NCI-H1694 treated with DMSO at 0.1 percent for 48 hours (cell line): ENCODE results near the gene LYAR.

ENCODE experiments used
- DNase-seq: peaks from one replicate; lab custom pipeline; 2025; lab: John Stamatoyannopoulos, UW

The LYAR gene

GRCh38 chr4:4289941-4290850 is at the start of gene LYAR, which contains the start of gene ZBTB49:
Gene LYAR, minus strand, starts transcription at chr4:4290154. Its CDS starts 6,412 bp downstream, at chr4:4283742.
Gene ZBTB49, plus strand, starts transcription at chr4:4290251. Its CDS starts 9,695 bp downstream, at chr4:4299946.
- DNase-seq: peak; percentile 55

- no peak for DNase-seq
Measured at GRCh38 chr4:4339504-4340085, 49.6 kb upstream of the LYAR start.

GRCh38 chr4:4338210-4339001 is 48.5 kb upstream of the LYAR start:
- DNase-seq: no peak

DNA sequence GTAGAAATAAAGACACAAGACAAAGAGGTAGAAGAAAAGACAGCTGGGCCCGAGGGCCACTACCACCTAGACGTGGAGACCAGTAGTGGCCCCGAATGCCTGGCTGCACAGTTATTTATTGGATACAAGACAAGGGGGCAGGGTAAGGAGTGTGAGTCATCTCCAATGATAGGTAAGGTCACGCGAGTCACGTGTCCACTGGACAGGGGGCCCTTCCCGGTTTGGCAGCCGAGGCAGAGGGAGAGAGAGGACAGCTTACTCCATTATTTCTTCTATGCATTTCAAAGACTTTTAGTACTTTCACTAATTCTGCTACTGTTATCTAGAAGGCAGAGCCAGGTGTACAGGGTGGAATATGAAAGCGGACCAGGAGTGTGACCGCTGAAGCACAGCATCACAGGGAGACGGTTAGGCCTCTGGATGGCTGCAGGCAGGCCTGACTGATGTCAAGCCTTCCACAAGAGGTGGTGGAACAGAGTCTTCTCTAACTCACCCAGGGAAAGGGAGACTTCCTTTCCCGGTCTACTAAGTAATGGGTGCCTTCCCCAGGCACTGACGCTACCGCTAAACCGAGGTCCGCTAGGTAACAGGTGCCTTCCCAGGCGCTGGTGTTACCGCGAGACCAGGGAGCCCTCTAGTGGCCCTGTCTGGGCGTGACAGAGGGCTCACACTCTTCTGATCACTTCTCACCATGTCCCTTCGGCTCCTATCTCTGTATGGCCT is 45.0 kb upstream of the LYAR start:
- DNase-seq: peak; percentile 42

- no peak for DNase-seq
Measured at GRCh38 chr4:4333265-4333706, 43.3 kb upstream of the LYAR start.

GRCh38 chr4:4332529-4332928 is 42.6 kb upstream of the LYAR start:
- no peak for DNase-seq

DNA sequence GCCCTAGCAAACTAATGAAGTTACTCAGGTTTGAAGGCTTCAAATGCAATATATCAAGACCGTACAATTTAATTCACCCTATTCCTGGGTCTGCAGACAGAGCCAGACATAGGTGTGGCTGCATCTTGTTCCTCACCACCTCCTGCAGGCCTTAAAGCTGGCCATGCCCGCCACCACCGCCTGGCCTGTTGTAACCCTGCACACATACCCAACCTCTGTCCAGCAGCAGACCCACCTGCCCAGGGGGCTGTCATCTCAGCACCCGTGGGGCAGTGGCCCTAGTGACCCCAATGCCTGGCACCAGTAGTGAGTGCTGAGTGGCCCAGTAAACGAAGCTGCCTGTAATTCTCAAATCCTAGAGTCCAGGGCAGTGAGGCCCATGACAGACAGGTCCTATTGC is 40.8 kb upstream of the LYAR start:
- DNase-seq: no peak

DNA sequence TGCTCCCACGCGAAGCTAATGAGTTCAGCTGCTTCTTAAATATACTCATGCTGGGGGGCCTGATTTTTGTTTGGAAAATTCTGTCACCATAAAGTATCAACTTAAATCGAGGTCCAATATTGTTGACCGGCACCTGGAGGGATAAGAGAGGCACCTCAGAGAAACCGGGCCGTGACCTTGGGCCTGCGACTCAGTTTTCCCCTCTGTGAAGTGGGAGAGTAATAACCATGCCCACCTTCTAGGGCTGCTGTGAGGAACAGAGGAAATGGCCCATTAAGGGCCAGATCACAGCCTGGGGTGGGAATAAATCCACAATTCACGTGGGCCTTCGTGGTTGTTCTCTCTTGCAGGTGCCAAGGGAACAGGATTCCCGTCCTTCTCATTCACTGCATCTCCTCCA is 39.5 kb upstream of the LYAR start:
- DNase-seq: no peak

- DNase-seq: no peak
Measured at GRCh38 chr4:4328840-4329239, 38.9 kb upstream of the LYAR start.

- DNase-seq: no peak
Measured at GRCh38 chr4:4328206-4328605, 38.3 kb upstream of the LYAR start.

GRCh38 chr4:4327652-4328121 is 37.7 kb upstream of the LYAR start:
- DNase-seq: no peak

GRCh38 chr4:4326166-4326565 is 36.2 kb upstream of the LYAR start:
- DNase-seq: no peak

- DNase-seq: no peak
Measured at GRCh38 chr4:4325321-4325720, 35.4 kb upstream of the LYAR start.

DNA sequence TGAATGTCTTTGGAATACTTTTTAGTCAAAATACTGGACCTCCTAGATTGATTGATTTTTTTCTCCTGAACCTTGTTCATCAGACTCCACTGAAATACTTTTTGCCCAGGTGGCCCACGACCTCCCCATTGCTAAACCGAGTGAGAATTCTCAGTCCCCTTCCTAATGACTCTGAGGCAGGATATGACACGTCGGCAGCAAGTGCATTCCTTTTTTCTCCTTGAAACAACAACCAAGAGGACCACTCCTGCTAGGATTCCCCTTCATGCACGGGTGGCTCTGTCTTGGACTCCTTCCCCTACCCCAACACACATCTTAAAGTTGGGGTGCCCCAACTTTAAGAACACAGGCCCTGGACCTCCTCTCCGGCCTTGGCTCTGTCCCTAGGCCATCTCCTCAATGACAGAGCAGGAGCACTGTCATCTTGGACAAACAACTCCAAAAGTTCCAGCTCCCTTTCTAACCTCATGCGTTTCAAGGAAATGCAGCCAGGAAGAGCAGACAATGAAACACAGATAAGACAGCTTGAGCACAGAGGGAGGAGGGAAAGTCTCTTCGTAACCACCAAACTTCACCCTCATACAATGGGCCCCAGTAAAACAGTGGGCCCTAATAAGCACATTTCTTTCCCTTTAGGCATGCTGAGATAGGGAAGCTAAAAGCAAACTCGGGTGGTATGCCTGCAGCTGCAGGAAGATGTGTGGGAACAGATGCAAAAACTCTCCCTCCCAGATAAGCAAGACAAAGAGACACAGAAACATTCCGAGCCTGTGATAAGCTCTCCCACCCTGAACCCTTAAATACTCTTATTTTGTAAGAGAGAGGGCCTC is 34.0 kb upstream of the LYAR start:
- DNase-seq: no peak

DNA sequence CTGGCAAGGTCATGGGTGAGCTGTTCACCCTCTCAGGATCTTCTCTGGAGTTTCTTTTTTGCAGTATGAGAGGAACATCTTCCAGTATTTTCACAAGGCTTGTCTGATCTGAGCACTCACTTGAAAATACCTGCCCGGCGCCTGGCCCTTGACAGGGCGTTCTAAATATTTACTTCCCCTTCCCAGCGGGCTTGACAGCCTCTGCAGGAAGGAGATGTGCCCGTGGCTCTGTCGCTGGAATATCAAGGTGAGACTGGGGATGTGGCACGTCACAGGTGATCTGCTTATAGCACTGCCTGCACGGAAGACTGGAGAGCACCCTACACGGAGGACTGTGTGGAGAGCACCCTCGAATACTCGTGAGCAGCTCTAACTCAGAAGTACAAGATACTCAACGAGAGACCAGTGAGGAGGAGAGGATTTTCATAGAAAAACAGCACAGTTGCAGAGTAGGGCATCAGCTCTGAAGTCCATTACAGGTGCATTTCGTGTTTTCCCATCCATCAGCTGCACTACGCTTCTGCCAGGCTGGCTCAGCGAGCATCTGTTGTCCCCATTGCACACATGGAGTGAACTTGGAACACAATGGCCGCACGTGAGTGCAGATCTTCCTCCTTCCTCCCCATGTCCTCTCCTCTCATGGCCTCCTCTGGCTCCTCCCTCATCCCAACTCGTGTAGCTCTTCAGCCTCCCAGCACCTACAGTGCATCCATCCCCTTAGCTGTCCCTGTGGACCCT is 32.2 kb upstream of the LYAR start:
- DNase-seq: no peak

GRCh38 chr4:4320951-4321714 is 31.2 kb upstream of the LYAR start:
- no peak for DNase-seq

- DNase-seq: no peak
Measured at GRCh38 chr4:4320528-4320927, 30.6 kb upstream of the LYAR start.

- no peak for DNase-seq
Measured at GRCh38 chr4:4317496-4318232, 27.7 kb upstream of the LYAR start.

DNA sequence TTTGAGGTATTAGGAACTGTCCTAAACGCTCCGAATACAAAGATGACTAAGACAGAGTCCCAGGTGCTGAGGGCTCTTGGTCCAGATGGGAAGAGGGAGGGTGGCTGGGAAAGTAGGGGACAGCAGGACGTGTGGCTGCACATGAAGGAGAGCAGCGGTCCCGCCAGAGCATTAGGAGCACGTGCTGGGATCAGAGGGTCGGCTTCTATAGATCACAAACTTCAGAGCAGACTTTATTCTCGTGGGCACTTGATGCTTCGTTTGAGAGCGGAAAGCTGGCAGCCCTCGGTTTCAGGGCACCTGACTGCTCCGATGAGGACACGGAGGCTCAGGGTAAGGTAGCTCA is 26.2 kb upstream of the LYAR start:
- no peak for DNase-seq
